NCI-H748 (cell line): ENCODE results near the gene MRGPRE.

Source experiments
- DNase-seq: peaks from one replicate; lab custom pipeline; 2025; ENCODE audit not compliant: unreplicated experiment; lab: John Stamatoyannopoulos, UW

Gene MRGPRE

GRCh38 chr11:3227568-3228444 is 4.4 kb downstream of the MRGPRE start:
- no peak for DNase-seq

- no peak for DNase-seq
Measured at GRCh38 chr11:3226846-3227567, 5.2 kb downstream of the MRGPRE start.

- DNase-seq, result no peak
Measured at GRCh38 chr11:3225826-3226750, 6.1 kb downstream of the MRGPRE start.

GRCh38 chr11:3225159-3225758 is 7.0 kb downstream of the MRGPRE start:
- no peak for DNase-seq

GRCh38 chr11:3224401-3225057 is 7.7 kb downstream of the MRGPRE start:
- no peak for DNase-seq

GRCh38 chr11:3223932-3224381 is 8.3 kb downstream of the MRGPRE start:
- no peak for DNase-seq

- no peak for DNase-seq
Measured at GRCh38 chr11:3222941-3223915, 9.0 kb downstream of the MRGPRE start.

GRCh38 chr11:3222003-3222855 is 10.0 kb downstream of the MRGPRE start:
- no peak for DNase-seq

- DNase-seq, result no peak
Measured at GRCh38 chr11:3221408-3222002, 10.7 kb downstream of the MRGPRE start.

- DNase-seq, result no peak
Measured at GRCh38 chr11:3220521-3221407, 11.5 kb downstream of the MRGPRE start.

GRCh38 chr11:3220101-3220500 is 12.1 kb downstream of the MRGPRE start:
- no peak for DNase-seq

GRCh38 chr11:3219281-3219892 is 12.8 kb downstream of the MRGPRE start:
- DNase-seq, result no peak

- no peak for DNase-seq
Measured at GRCh38 chr11:3218483-3219280, 13.5 kb downstream of the MRGPRE start, which contains the start of gene MRGPRG. MRGPRG (minus strand) TSS chr11:3218813; CDS start chr11:3218813, 0 bp downstream.

GRCh38 chr11:3217818-3218482 is 14.3 kb downstream of the MRGPRE start:
- DNase-seq, result no peak

- DNase-seq, result no peak
Measured at GRCh38 chr11:3216027-3216525, 16.1 kb downstream of the MRGPRE start.
